HepG2 (cell line): ENCODE data around the gene ACOXL. TPM values are rescaled to one million over a fixed set of nuclear protein-coding genes. Genes with fewer than 3 reads are reported as not detected.

Experiments
- ATAC-seq: fragments of 200-7000 bp; cut with Tn5 transposase; 3 replicates; pipeline ENCODE4 v1.9.1; 2020; ENCODE audit warnings: mild to moderate bottlenecking, moderate library complexity
- BruUV-seq: library from RNA; stranded (reverse); fragments of 400-500 nt; replicated peaks from 2 replicates; lab custom pipeline; 2021; lab: Mats Ljungman, UMichigan
- CTCF ChIA-PET: fragments of 300-600 bp; formaldehyde crosslinking; extraction: SDS; loops from one replicate; lab custom pipeline; 2021; ENCODE audit warnings: low total read pairs, inconsistent platforms, low intra/inter-chr PET ratio; lab: Yijun Ruan, JAX
- POLR2A ChIA-PET: fragments of 350-600 bp; sonication (Branson Sonifier 250); formaldehyde crosslinking; loops from one replicate; lab custom pipeline; 2020; ENCODE audit warnings: antibody characterized with exemption, inconsistent platforms; lab: Yijun Ruan, JAX
- DNase-seq: peaks from one replicate; pipeline ENCODE4 v3.0.0-alpha.2; 2015; ENCODE audit warnings: low spot score
- FAIRE-seq: peaks from 3 replicates; lab custom pipeline; 2011; peaks lifted over from hg19 to GRCh38; lab: Jason Lieb, UNC
- H2AFZ ChIP-seq: one replicate; pipeline ENCODE4 v1.6.1; 2011; ENCODE audit warnings: low read length, inconsistent platforms
- H3K27ac ChIP-seq: fragments of 300-600 bp; 3 replicates; pipeline ENCODE4 v1.8.0; 2011; ENCODE audit warnings: mixed run types, mild to moderate bottlenecking, mixed read lengths, low read length, inconsistent platforms; ENCODE audit not compliant: insufficient read depth; ENCODE audit errors: extremely low read length
- H3K27me3 ChIP-seq, 2 experiments: fragments of 200-600 bp in 1 of 2; 2 replicates in 1 of 2; 3 replicates in 1 of 2; pipeline versions ENCODE4 v1.6.0 to v1.8.0; 2011; ENCODE audit warnings: low read length in 2 of 2, mild to moderate bottlenecking in 2 of 2, moderate library complexity in 2 of 2, inconsistent platforms in 1 of 2; ENCODE audit not compliant: insufficient read depth in 2 of 2, control insufficient read depth in 1 of 2
- H3K36me3 ChIP-seq, 2 experiments: fragments of 200-600 bp in 1 of 2; replicated peaks in 1 of 2; 2 replicates in 1 of 2; 3 replicates in 1 of 2; pipeline versions ENCODE4 v1.5.1 to v1.8.0; 2011; ENCODE audit warnings: low read length in 2 of 2, inconsistent platforms in 1 of 2; ENCODE audit not compliant: insufficient read depth in 2 of 2, control insufficient read depth in 1 of 2
- H3K4me1 ChIP-seq: 2 replicates; pipeline ENCODE4 v1.5.1; 2012; ENCODE audit warnings: low read length, inconsistent platforms; ENCODE audit not compliant: insufficient read depth
- H3K4me2 ChIP-seq: 2 replicates; pipeline ENCODE4 v1.6.0; 2011; ENCODE audit warnings: low read depth, low read length, inconsistent platforms
- H3K4me3 ChIP-seq, 3 experiments: fragments of 200-600 bp in 1 of 3; sonication (generic), shearing (Covaris generic) in 1 of 3; replicated peaks in 1 of 3; 2 replicates each; pipeline ENCODE4 v1.5.1; 2011 to 2016; ENCODE audit warnings: low read length in 3 of 3, inconsistent platforms in 2 of 3, low read depth in 2 of 3, mild to moderate bottlenecking in 2 of 3, control low read depth in 1 of 3, mixed read lengths in 1 of 3; ENCODE audit not compliant: insufficient read depth in 1 of 3
- H3K79me2 ChIP-seq: one replicate; pipeline ENCODE4 v1.6.1; 2011; ENCODE audit warnings: low read length, inconsistent platforms; ENCODE audit not compliant: insufficient read depth
- H3K9ac ChIP-seq: 2 replicates; pipeline ENCODE4 v1.6.0; 2011; ENCODE audit warnings: mild to moderate bottlenecking, low read depth, low read length, inconsistent platforms; ENCODE audit not compliant: insufficient read depth
- H3K9me3 ChIP-seq: 2 replicates; pipeline ENCODE4 v1.5.1; 2012; ENCODE audit warnings: mild to moderate bottlenecking, low read length
- H4K20me1 ChIP-seq: 2 replicates; pipeline ENCODE4 v1.6.0; 2011; ENCODE audit warnings: inconsistent platforms, mild to moderate bottlenecking, low read length, moderate library complexity; ENCODE audit not compliant: insufficient read depth
- CC2D1A ChIP-seq: sonication (generic); formaldehyde crosslinking; IDR thresholded peaks from 2 replicates; pipeline ENCODE4 v1.8.1; 2023; ENCODE audit warnings: mild to moderate bottlenecking, missing genetic modification reagents
- GABPA ChIP-seq, 2 experiments: IDR thresholded peaks; 2 replicates each; pipeline ENCODE4 v1.6.1; 2011 to 2016; ENCODE audit warnings: low read depth in 2 of 2, low read length in 1 of 2, missing biosample characterization in 1 of 2, missing genetic modification characterization in 1 of 2
- HCFC1 ChIP-seq: fragments of 150-350 bp; IDR thresholded peaks from 2 replicates; pipeline ENCODE4 v1.6.1; 2014; ENCODE audit warnings: low read depth, low read length
- KMT2A ChIP-seq: sonication (generic); formaldehyde crosslinking; IDR thresholded peaks from 2 replicates; pipeline ENCODE4 v1.4.0; 2020; ENCODE audit warnings: missing genetic modification reagents
- MIER2 ChIP-seq: IDR thresholded peaks from 2 replicates; pipeline ENCODE4 v1.6.1; 2016; ENCODE audit warnings: missing biosample characterization, missing genetic modification reagents
- SKI ChIP-seq: fragments of 450-650 bp; IDR thresholded peaks from one replicate; pipeline ENCODE4 v1.6.1; 2018; ENCODE audit warnings: mild to moderate bottlenecking; ENCODE audit not compliant: partially characterized antibody
- XBP1 ChIP-seq: sonication (generic); formaldehyde crosslinking; IDR thresholded peaks from 2 replicates; pipeline ENCODE4 v1.5.0; 2020; ENCODE audit warnings: missing genetic modification reagents
- ZBTB3 ChIP-seq: sonication (generic); formaldehyde crosslinking; IDR thresholded peaks from 2 replicates; pipeline ENCODE4 v1.4.0; 2020; ENCODE audit warnings: low read depth, mild to moderate bottlenecking, moderate library complexity, missing genetic modification reagents, borderline replicate concordance
- ZNF232 ChIP-seq: sonication (generic); formaldehyde crosslinking; IDR thresholded peaks from 2 replicates; pipeline ENCODE4 v1.4.0; 2020; ENCODE audit warnings: missing genetic modification reagents, borderline replicate concordance
- ZNF296 ChIP-seq: sonication (generic); formaldehyde crosslinking; conservative IDR thresholded peaks from 2 replicates; pipeline ENCODE4 v1.5.0; 2020; ENCODE audit warnings: mild to moderate bottlenecking, missing genetic modification reagents
- ZNF329 ChIP-seq: sonication (generic); formaldehyde crosslinking; IDR thresholded peaks from 2 replicates; pipeline ENCODE4 v1.9.0; 2021; ENCODE audit warnings: low read depth, mild to moderate bottlenecking, missing genetic modification reagents
- ZNF432 ChIP-seq: sonication (generic); formaldehyde crosslinking; IDR thresholded peaks from 2 replicates; pipeline ENCODE4 v1.5.0; 2020; ENCODE audit warnings: missing genetic modification reagents, mild to moderate bottlenecking, borderline replicate concordance
- ZNF468 ChIP-seq: sonication (generic); formaldehyde crosslinking; IDR thresholded peaks from 2 replicates; pipeline ENCODE4 v1.8.0; 2022; ENCODE audit warnings: mild to moderate bottlenecking, moderate library complexity, missing genetic modification reagents
- ZNF562 ChIP-seq: sonication (generic); formaldehyde crosslinking; IDR thresholded peaks from 2 replicates; pipeline ENCODE4 v1.8.0; 2022; ENCODE audit warnings: missing genetic modification reagents, borderline replicate concordance
- ZNF607 ChIP-seq: sonication (generic); formaldehyde crosslinking; IDR thresholded peaks from 2 replicates; pipeline ENCODE4 v1.5.1; 2020; ENCODE audit warnings: missing genetic modification reagents, mild to moderate bottlenecking, borderline replicate concordance
- ZSCAN22 ChIP-seq: sonication (generic); formaldehyde crosslinking; IDR thresholded peaks from 2 replicates; pipeline ENCODE4 v1.4.0; 2020; ENCODE audit warnings: mild to moderate bottlenecking, missing genetic modification reagents
- WGBS: methylation state at CpG from one replicate; pipeline ENCODE4 v1.1.6; 2017; ENCODE audit warnings: low lambda C conversion rate; 5-methylcytosine and 5-hydroxymethylcytosine counted together
- in situ Hi-C: cut with HindIII; loops from 2 replicates; pipeline ENCODE4 v1.10.0; 2017; ENCODE audit warnings: low pct_unique_long_range_greater_than_20kb; ENCODE audit not compliant: extremely low pct_ligation_motif_present
- intact Hi-C: fragments of 100-400 bp; cut with micrococcal nuclease; formaldehyde crosslinking; loops from one replicate; pipeline ENCODE4 v1.10.0; 2022; ENCODE audit not compliant: unreplicated experiment
- polyA plus RNA-seq, 8 experiments: library from polyadenylated mRNA; depleted of rRNA in 3 of 8; stranded (reverse) in 7 of 8; unstranded in 1 of 8; fragments of >200 nt; fragmentation: Illumina TruSeq in 4 of 8; extraction: Trizol in 4 of 8; gene quantifications; 2 replicates each; pipeline versions ENCODE4 v1.2.1 to v1.2.3, GENCODE V29; 2011 to 2016; ENCODE audit warnings: low read depth in 4 of 8, missing spikeins in 1 of 8, mixed read lengths in 1 of 8; ENCODE audit not compliant: insufficient read depth in 1 of 8
- total RNA-seq, 5 experiments: library from RNA; depleted of rRNA; stranded (reverse); fragments of >200 nt; fragmentation: Illumina TruSeq; extraction: Trizol; gene quantifications; 2 replicates each; pipeline ENCODE4 v1.2.3, GENCODE V29; 2016; ENCODE audit warnings: low read depth in 1 of 5
- TF ChIP-seq, protein P1 (sequence below): sonication (generic); formaldehyde crosslinking; IDR thresholded peaks from 2 replicates; pipeline ENCODE4 v1.4.0; 2020; ENCODE audit warnings: missing genetic modification reagents
- TF ChIP-seq, protein P2 (sequence below): sonication (generic); formaldehyde crosslinking; IDR thresholded peaks from 2 replicates; pipeline ENCODE4 v1.5.0; 2020; ENCODE audit warnings: mild to moderate bottlenecking, missing genetic modification reagents, moderate library complexity
- TF ChIP-seq, protein P3 (sequence below): sonication (generic); formaldehyde crosslinking; IDR thresholded peaks from 2 replicates; pipeline ENCODE4 v1.5.0; 2020; ENCODE audit warnings: missing genetic modification reagents

Gene ACOXL
- total and polyA plus RNA-seq, 2 of the 13 experiments (the other 11 are each of a cell fraction or from before 2014, with no cell fraction given): not detected

DNA sequence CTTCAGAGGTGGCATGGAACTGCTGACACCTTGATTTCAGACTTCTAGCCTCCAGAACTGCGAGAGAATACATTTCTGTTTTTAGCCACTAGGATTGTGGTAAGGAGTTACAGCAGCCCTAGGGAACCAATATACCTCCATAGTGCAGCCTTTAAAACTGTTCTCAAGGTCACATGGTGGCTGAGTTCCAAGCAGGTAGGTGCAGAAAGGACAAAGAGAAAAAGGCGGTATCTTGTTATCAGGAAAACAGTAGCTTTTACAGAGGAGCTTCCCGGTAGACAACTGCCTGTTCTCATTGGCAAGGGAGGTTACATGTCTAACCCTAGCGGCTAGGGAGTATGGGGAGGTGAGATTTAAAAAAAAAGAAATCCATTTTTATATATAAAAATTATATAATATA lies 292.1 kb downstream of the ACOXL start:
- Histone ChIP-seq H3K4me2 (no peak overlapping the region), H2AFZ (no peak overlapping the region), H3K9me3 (no peaks in the 10 kb centered on the region), H3K27me3 (peaks cover 3 to 31% of the 10 kb centered on the region in 2 experiments; a peak in 3 of 5 replicates), H4K20me1 (no peaks in the 10 kb centered on the region), H3K4me3 (no peak overlapping the region), H3K9ac (no peak overlapping the region), H3K4me1 (no peaks in the 10 kb centered on the region), H3K27ac (no peak overlapping the region)
- in situ Hi-C loops (no loop called here), intact Hi-C loops (no loop called here)
- CTCF ChIA-PET: no interaction called here
- 28% methylated on average over 4 of the region's 4 CpGs for WGBS
- no peak for DNase-seq
- BruUV-seq: no TSS peak
- POLR2A ChIA-PET: no interaction called here
- peak; percentile 30; the same call in 1 of the 3 replicates for ATAC-seq
- TF ChIP-seq ZNF296 (no peak), MIER2 (CRISPR knock-in tag) (no peak), SKI (no peak), ZNF329 (CRISPR knock-in tag) (no peak), ZSCAN22 (CRISPR knock-in tag) (no peak), KMT2A (CRISPR knock-in tag) (no peak), ZNF468 (CRISPR knock-in tag) (no peak), ZNF562 (CRISPR knock-in tag) (no peak), CC2D1A (CRISPR knock-in tag) (no peak), ZBTB3 (CRISPR knock-in tag) (no peak), ZNF232 (CRISPR knock-in tag) (no peak), GABPA (IDR thresholded peaks at IDR 0.05; ENCODE audit: low read depth, low read length) (no peak), GABPA (CRISPR knock-in tag; IDR thresholded peaks at IDR 0.05; ENCODE audit: low read depth) (no peak), HCFC1 (no peak), ZNF607 (CRISPR knock-in tag) (no peak), XBP1 (CRISPR knock-in tag) (no peak), ZNF432 (CRISPR knock-in tag) (no peak)
- TF ChIP-seq, protein P1, sequence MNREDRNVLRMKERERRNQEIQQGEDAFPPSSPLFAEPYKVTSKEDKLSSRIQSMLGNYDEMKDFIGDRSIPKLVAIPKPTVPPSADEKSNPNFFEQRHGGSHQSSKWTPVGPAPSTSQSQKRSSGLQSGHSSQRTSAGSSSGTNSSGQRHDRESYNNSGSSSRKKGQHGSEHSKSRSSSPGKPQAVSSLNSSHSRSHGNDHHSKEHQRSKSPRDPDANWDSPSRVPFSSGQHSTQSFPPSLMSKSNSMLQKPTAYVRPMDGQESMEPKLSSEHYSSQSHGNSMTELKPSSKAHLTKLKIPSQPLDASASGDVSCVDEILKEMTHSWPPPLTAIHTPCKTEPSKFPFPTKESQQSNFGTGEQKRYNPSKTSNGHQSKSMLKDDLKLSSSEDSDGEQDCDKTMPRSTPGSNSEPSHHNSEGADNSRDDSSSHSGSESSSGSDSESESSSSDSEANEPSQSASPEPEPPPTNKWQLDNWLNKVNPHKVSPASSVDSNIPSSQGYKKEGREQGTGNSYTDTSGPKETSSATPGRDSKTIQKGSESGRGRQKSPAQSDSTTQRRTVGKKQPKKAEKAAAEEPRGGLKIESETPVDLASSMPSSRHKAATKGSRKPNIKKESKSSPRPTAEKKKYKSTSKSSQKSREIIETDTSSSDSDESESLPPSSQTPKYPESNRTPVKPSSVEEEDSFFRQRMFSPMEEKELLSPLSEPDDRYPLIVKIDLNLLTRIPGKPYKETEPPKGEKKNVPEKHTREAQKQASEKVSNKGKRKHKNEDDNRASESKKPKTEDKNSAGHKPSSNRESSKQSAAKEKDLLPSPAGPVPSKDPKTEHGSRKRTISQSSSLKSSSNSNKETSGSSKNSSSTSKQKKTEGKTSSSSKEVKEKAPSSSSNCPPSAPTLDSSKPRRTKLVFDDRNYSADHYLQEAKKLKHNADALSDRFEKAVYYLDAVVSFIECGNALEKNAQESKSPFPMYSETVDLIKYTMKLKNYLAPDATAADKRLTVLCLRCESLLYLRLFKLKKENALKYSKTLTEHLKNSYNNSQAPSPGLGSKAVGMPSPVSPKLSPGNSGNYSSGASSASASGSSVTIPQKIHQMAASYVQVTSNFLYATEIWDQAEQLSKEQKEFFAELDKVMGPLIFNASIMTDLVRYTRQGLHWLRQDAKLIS (CRISPR knock-in tag): no peak
- TF ChIP-seq, protein P2, sequence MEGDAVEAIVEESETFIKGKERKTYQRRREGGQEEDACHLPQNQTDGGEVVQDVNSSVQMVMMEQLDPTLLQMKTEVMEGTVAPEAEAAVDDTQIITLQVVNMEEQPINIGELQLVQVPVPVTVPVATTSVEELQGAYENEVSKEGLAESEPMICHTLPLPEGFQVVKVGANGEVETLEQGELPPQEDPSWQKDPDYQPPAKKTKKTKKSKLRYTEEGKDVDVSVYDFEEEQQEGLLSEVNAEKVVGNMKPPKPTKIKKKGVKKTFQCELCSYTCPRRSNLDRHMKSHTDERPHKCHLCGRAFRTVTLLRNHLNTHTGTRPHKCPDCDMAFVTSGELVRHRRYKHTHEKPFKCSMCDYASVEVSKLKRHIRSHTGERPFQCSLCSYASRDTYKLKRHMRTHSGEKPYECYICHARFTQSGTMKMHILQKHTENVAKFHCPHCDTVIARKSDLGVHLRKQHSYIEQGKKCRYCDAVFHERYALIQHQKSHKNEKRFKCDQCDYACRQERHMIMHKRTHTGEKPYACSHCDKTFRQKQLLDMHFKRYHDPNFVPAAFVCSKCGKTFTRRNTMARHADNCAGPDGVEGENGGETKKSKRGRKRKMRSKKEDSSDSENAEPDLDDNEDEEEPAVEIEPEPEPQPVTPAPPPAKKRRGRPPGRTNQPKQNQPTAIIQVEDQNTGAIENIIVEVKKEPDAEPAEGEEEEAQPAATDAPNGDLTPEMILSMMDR (CRISPR knock-in tag): no peak
- TF ChIP-seq, protein P3, sequence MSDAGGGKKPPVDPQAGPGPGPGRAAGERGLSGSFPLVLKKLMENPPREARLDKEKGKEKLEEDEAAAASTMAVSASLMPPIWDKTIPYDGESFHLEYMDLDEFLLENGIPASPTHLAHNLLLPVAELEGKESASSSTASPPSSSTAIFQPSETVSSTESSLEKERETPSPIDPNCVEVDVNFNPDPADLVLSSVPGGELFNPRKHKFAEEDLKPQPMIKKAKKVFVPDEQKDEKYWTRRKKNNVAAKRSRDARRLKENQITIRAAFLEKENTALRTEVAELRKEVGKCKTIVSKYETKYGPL (CRISPR knock-in tag): no peak
- TF ChIP-seq, all 625 proteins: peak for 0
- no peak for FAIRE-seq
- no peaks in the 10 kb centered on the region for H3K36me3 ChIP-seq
- no peaks in the 10 kb centered on the region for H3K79me2 ChIP-seq
